SK-N-SH (cell line): Measurements from ENCODE around the gene ZEB2.

Experiments
- POLR2AphosphoS5 ChIP-seq: IDR thresholded peaks from 2 replicates; pipeline ENCODE4 v1.6.1; 2012; ENCODE audit warnings: low read depth, low read length
- RAD21 ChIP-seq: IDR thresholded peaks from 2 replicates; pipeline ENCODE4 v1.6.1; 2012; ENCODE audit warnings: mild to moderate bottlenecking, low read length
- RXRA ChIP-seq: IDR thresholded peaks from 2 replicates; pipeline ENCODE4 v1.4.0; 2012; ENCODE audit warnings: low read depth, mild to moderate bottlenecking, borderline replicate concordance
- YY1 ChIP-seq: IDR thresholded peaks from 2 replicates; pipeline ENCODE4 v1.4.0; 2012; ENCODE audit warnings: low read depth, mild to moderate bottlenecking
- TF ChIP-seq, protein P1 (sequence below): fragments of 200-600 bp; sonication (generic); IDR thresholded peaks from 2 replicates; pipeline ENCODE4 v1.6.1; 2017; ENCODE audit warnings: antibody characterized with exemption, mild to moderate bottlenecking, moderate library complexity
- TF ChIP-seq, protein P2 (sequence below): IDR thresholded peaks from 2 replicates; pipeline ENCODE4 v1.6.1; 2012; ENCODE audit warnings: mild to moderate bottlenecking, low read depth, low read length, moderate library complexity

DNA sequence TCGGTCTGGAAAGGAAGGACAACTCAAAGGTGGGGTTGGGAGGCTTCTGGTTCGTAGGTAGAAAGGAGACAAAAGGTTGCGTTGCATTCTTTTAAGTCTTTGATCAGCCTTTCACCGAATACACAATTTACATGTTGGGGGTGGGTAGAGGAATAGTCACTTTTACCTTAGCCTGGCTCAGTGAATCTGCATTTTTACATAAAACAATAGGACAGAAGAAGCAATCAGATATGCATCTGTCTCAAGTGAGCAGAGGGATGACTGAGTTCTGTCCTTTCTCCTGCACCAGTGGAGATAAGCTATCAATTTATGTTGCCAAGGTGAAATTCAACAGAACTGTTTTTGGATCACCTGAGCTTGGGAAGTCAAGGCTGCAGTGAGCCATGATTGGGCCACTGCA is 173.7 kb downstream of the ZEB2 start:
- TF ChIP-seq, protein P1, sequence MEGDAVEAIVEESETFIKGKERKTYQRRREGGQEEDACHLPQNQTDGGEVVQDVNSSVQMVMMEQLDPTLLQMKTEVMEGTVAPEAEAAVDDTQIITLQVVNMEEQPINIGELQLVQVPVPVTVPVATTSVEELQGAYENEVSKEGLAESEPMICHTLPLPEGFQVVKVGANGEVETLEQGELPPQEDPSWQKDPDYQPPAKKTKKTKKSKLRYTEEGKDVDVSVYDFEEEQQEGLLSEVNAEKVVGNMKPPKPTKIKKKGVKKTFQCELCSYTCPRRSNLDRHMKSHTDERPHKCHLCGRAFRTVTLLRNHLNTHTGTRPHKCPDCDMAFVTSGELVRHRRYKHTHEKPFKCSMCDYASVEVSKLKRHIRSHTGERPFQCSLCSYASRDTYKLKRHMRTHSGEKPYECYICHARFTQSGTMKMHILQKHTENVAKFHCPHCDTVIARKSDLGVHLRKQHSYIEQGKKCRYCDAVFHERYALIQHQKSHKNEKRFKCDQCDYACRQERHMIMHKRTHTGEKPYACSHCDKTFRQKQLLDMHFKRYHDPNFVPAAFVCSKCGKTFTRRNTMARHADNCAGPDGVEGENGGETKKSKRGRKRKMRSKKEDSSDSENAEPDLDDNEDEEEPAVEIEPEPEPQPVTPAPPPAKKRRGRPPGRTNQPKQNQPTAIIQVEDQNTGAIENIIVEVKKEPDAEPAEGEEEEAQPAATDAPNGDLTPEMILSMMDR = no peak
- no peak for TF ChIP-seq RAD21
- no peak for TF ChIP-seq POLR2AphosphoS5
- TF ChIP-seq, protein P2, sequence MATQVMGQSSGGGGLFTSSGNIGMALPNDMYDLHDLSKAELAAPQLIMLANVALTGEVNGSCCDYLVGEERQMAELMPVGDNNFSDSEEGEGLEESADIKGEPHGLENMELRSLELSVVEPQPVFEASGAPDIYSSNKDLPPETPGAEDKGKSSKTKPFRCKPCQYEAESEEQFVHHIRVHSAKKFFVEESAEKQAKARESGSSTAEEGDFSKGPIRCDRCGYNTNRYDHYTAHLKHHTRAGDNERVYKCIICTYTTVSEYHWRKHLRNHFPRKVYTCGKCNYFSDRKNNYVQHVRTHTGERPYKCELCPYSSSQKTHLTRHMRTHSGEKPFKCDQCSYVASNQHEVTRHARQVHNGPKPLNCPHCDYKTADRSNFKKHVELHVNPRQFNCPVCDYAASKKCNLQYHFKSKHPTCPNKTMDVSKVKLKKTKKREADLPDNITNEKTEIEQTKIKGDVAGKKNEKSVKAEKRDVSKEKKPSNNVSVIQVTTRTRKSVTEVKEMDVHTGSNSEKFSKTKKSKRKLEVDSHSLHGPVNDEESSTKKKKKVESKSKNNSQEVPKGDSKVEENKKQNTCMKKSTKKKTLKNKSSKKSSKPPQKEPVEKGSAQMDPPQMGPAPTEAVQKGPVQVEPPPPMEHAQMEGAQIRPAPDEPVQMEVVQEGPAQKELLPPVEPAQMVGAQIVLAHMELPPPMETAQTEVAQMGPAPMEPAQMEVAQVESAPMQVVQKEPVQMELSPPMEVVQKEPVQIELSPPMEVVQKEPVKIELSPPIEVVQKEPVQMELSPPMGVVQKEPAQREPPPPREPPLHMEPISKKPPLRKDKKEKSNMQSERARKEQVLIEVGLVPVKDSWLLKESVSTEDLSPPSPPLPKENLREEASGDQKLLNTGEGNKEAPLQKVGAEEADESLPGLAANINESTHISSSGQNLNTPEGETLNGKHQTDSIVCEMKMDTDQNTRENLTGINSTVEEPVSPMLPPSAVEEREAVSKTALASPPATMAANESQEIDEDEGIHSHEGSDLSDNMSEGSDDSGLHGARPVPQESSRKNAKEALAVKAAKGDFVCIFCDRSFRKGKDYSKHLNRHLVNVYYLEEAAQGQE = no peak
- TF ChIP-seq RXRA = no peak
- TF ChIP-seq YY1 = no peak
